SK-N-SH (cell line): ENCODE data around the gene TMEM94. TPM values are rescaled to one million over a fixed set of nuclear protein-coding genes. Genes with fewer than 3 reads are reported as not detected.

Experiments used
- CTCF ChIA-PET: fragments of 300-600, 350-600 bp; formaldehyde crosslinking; extraction: SDS; loops from one replicate; lab custom pipeline; 2021; lab: Yijun Ruan, JAX
- POLR2A ChIA-PET: fragments of 350-600 bp; sonication (Branson Sonifier 250); formaldehyde crosslinking; extraction: SDS; loops from one replicate; lab custom pipeline; 2020; ENCODE audit warnings: antibody characterized with exemption, inconsistent platforms; lab: Yijun Ruan, JAX
- DNase-seq: peaks from one replicate; pipeline ENCODE4 v3.0.0; 2012
- H2AFZ ChIP-seq: fragments of 200-600 bp; sonication (generic); 2 replicates; pipeline ENCODE4 v1.8.1; 2016; ENCODE audit warnings: antibody characterized with exemption, mild to moderate bottlenecking, low read depth
- H3F3A ChIP-seq: fragments of 200-600 bp; sonication (generic); replicated peaks from 2 replicates; pipeline ENCODE3; 2016; ENCODE audit warnings: antibody characterized with exemption, mild to moderate bottlenecking; ENCODE audit not compliant: insufficient read depth
- H3K27ac ChIP-seq, 2 experiments: fragments of 200-500 bp in 1 of 2; fragments of 200-600 bp in 1 of 2; sonication (Bioruptor generic) in 1 of 2; sonication (generic), shearing (Covaris generic) in 1 of 2; 2 replicates each; pipeline versions ENCODE4 v1.5.1 to v1.6.1; 2014 to 2016; ENCODE audit warnings: low read depth in 2 of 2, inconsistent platforms in 1 of 2, low read length in 1 of 2, mild to moderate bottlenecking in 1 of 2, mixed read lengths in 1 of 2
- H3K27me3 ChIP-seq: fragments of 200-600 bp; sonication (generic), shearing (Covaris generic); 2 replicates; pipeline ENCODE4 v1.6.1; 2016; ENCODE audit warnings: mixed run types; ENCODE audit not compliant: insufficient read depth
- H3K36me3 ChIP-seq, 2 experiments: fragments of 200-500 bp in 1 of 2; fragments of 200-600 bp in 1 of 2; sonication (Bioruptor generic) in 1 of 2; sonication (generic) in 1 of 2; replicated peaks in 1 of 2; 2 replicates each; pipeline versions ENCODE3 to v1.5.1; 2014 to 2016; ENCODE audit warnings: low read length in 1 of 2, mild to moderate bottlenecking in 1 of 2; ENCODE audit not compliant: insufficient read depth in 2 of 2, control insufficient read depth in 1 of 2
- H3K4me1 ChIP-seq, 2 experiments: fragments of 200-500 bp in 1 of 2; fragments of 200-600 bp in 1 of 2; sonication (Bioruptor generic) in 1 of 2; sonication (generic), shearing (Covaris generic) in 1 of 2; 2 replicates each; pipeline versions ENCODE4 v1.5.1 to v1.6.1; 2014 to 2016; ENCODE audit warnings: low read depth in 1 of 2, low read length in 1 of 2, mixed run types in 1 of 2; ENCODE audit not compliant: insufficient read depth in 2 of 2, control insufficient read depth in 1 of 2
- H3K4me2 ChIP-seq: fragments of 200-600 bp; sonication (generic), shearing (Covaris generic); 2 replicates; pipeline ENCODE4 v1.6.1; 2017; ENCODE audit warnings: mixed run types
- H3K4me3 ChIP-seq, 2 experiments: fragments of 200-500 bp in 1 of 2; fragments of 200-600 bp in 1 of 2; sonication (Bioruptor generic) in 1 of 2; sonication (generic), shearing (Covaris generic) in 1 of 2; 2 replicates each; pipeline versions ENCODE4 v1.5.1 to v1.8.1; 2014 to 2016; ENCODE audit warnings: low read depth in 2 of 2, inconsistent platforms in 1 of 2, low read length in 1 of 2, mild to moderate bottlenecking in 1 of 2, mixed read lengths in 1 of 2, moderate library complexity in 1 of 2
- H3K79me2 ChIP-seq: fragments of 200-600 bp; sonication (generic); 2 replicates; pipeline ENCODE4 v1.8.1; 2017; ENCODE audit warnings: mild to moderate bottlenecking; ENCODE audit not compliant: insufficient read depth
- H3K9ac ChIP-seq: fragments of 200-600 bp; sonication (generic); 2 replicates; pipeline ENCODE4 v1.6.1; 2017; ENCODE audit warnings: mixed run types
- H3K9me2 ChIP-seq: fragments of 200-600 bp; sonication (generic); 2 replicates; pipeline ENCODE4 v1.6.1; 2017; ENCODE audit warnings: mixed run types
- H3K9me3 ChIP-seq: fragments of 200-600 bp; sonication (generic); 2 replicates; pipeline ENCODE4 v1.6.1; 2017; ENCODE audit warnings: mixed run types, mild to moderate bottlenecking, moderate library complexity
- H4K20me1 ChIP-seq: fragments of 200-600 bp; sonication (generic); 2 replicates; pipeline ENCODE4 v1.6.1; 2017; ENCODE audit warnings: mild to moderate bottlenecking, mixed run types; ENCODE audit not compliant: insufficient read depth
- CTCF ChIP-seq: fragments of 200-600 bp; sonication (generic); IDR thresholded peaks from 2 replicates; pipeline ENCODE4 v1.6.1; 2017; ENCODE audit warnings: antibody characterized with exemption, mild to moderate bottlenecking, moderate library complexity
- ELF1 ChIP-seq: IDR thresholded peaks from 2 replicates; pipeline ENCODE4 v1.4.0; 2012
- EP300 ChIP-seq, 2 experiments: IDR thresholded peaks; 2 replicates each; pipeline versions ENCODE4 v1.4.0 to v1.6.1; 2012; ENCODE audit warnings: borderline replicate concordance in 1 of 2, low read depth in 1 of 2, low read length in 1 of 2
- EZH2phosphoT487 ChIP-seq: fragments of 200-600 bp; sonication (generic); IDR thresholded peaks from 2 replicates; pipeline ENCODE4 v1.6.1; 2017; ENCODE audit warnings: low read depth, mixed run types, mild to moderate bottlenecking, antibody characterized with exemption, moderate library complexity, borderline replicate concordance
- FOSL2 ChIP-seq: IDR thresholded peaks from 2 replicates; pipeline ENCODE4 v1.4.0; 2012; ENCODE audit warnings: low read depth, mild to moderate bottlenecking, moderate library complexity, borderline replicate concordance
- GABPA ChIP-seq: IDR thresholded peaks from 2 replicates; pipeline ENCODE4 v1.4.0; 2012; ENCODE audit warnings: low read depth, mild to moderate bottlenecking
- GATA2 ChIP-seq: sonication (generic); formaldehyde crosslinking; IDR thresholded peaks from 2 replicates; pipeline ENCODE4 v1.5.0; 2020; ENCODE audit warnings: mild to moderate bottlenecking, missing genetic modification reagents
- IRF3 ChIP-seq: fragments of 150-350 bp; IDR thresholded peaks from 2 replicates; pipeline ENCODE4 v1.6.1; 2016; ENCODE audit warnings: mild to moderate bottlenecking, low read depth, low read length
- JUND ChIP-seq: IDR thresholded peaks from 2 replicates; pipeline ENCODE4 v1.4.0; 2012
- MAX ChIP-seq: IDR thresholded peaks from 2 replicates; pipeline ENCODE4 v1.4.0; 2012; ENCODE audit warnings: low read depth
- MXI1 ChIP-seq: IDR thresholded peaks from 2 replicates; pipeline ENCODE4 v1.6.1; 2012; ENCODE audit warnings: mild to moderate bottlenecking, low read depth, low read length, improper control_type of control experiment
- POLR2AphosphoS5 ChIP-seq: IDR thresholded peaks from 2 replicates; pipeline ENCODE4 v1.6.1; 2012; ENCODE audit warnings: low read depth, low read length
- RAD21 ChIP-seq: IDR thresholded peaks from 2 replicates; pipeline ENCODE4 v1.6.1; 2012; ENCODE audit warnings: mild to moderate bottlenecking, low read length
- REST ChIP-seq: IDR thresholded peaks from 2 replicates; pipeline ENCODE4 v1.6.1; 2012; ENCODE audit warnings: mild to moderate bottlenecking, low read depth, low read length, moderate library complexity
- RXRA ChIP-seq: IDR thresholded peaks from 2 replicates; pipeline ENCODE4 v1.4.0; 2012; ENCODE audit warnings: low read depth, mild to moderate bottlenecking, borderline replicate concordance
- SMC3 ChIP-seq: IDR thresholded peaks from 2 replicates; pipeline ENCODE4 v1.6.1; 2012; ENCODE audit warnings: low read depth, low read length, improper control_type of control experiment
- TCF12 ChIP-seq: IDR thresholded peaks from 2 replicates; pipeline ENCODE4 v1.4.0; 2012
- ZBTB33 ChIP-seq: IDR thresholded peaks from 2 replicates; pipeline ENCODE4 v1.4.0; 2012; ENCODE audit warnings: low read depth, borderline replicate concordance
- WGBS: methylation state at CpG from one replicate; pipeline ENCODE4 v1.1.6; 2017; ENCODE audit warnings: low lambda C conversion rate; 5-methylcytosine and 5-hydroxymethylcytosine counted together
- polyA plus RNA-seq, 3 experiments: library from polyadenylated mRNA; depleted of rRNA; stranded (reverse); fragments of >200 nt; gene quantifications; 2 replicates each; pipeline ENCODE4 v1.2.3, GENCODE V29; 2012

The TMEM94 gene
- polyA plus RNA-seq, 1 of the 3 experiments (the other 2 are of a cell fraction) = 89.9 TPM

GRCh38 chr17:75511270-75511609 lies 54.8 kb downstream of the TMEM94 start:
- POLR2A ChIA-PET = no interaction called here
- no peaks in the 10 kb centered on the region for H3F3A ChIP-seq
- no peaks in the 10 kb centered on the region for H3K27me3 ChIP-seq
- peaks cover 0 to 17% of the 10 kb centered on the region in 2 experiments for H3K36me3 ChIP-seq
- no peak overlapping the region for H3K4me3 ChIP-seq
- no peak for DNase-seq
- CTCF ChIA-PET = interaction anchor here (0.7 to 2.1 kb wide), 5 partner anchors 9 to 222 kb away, joined by 3 to 9 read pairs (median 3); partner anchors contain the start of genes SLC25A19 and SMIM5
- H3K4me1 ChIP-seq = peaks cover 6 to 28% of the 10 kb centered on the region in 2 experiments; a peak in 1 of 4 replicates
- WGBS = 96% methylated on average over 4 of the region's 4 CpGs
- H2AFZ ChIP-seq = no peak overlapping the region
- no peak overlapping the region for H3K27ac ChIP-seq
- H3K9ac ChIP-seq = no peak overlapping the region
- TF ChIP-seq MAX = no peak
- TF ChIP-seq POLR2AphosphoS5 = no peak
- TF ChIP-seq EZH2phosphoT487 = no peak
- no peak for TF ChIP-seq GABPA
- TF ChIP-seq TCF12 = no peak
- no peak for TF ChIP-seq GATA2 (CRISPR knock-in tag)
- no peak for TF ChIP-seq EP300 (IDR thresholded peaks at IDR 0.05; ENCODE audit: borderline replicate concordance in 1 of 2, low read depth in 1 of 2, low read length in 1 of 2)
- no peak for TF ChIP-seq RXRA
- TF ChIP-seq CTCF = no peak
- no peak for TF ChIP-seq SMC3
- no peak for TF ChIP-seq ELF1
- TF ChIP-seq REST = no peak
- no peak for TF ChIP-seq ZBTB33
- TF ChIP-seq RAD21 = no peak
- TF ChIP-seq IRF3 = no peak
- TF ChIP-seq FOSL2 = no peak
- no peak for TF ChIP-seq MXI1
- no peak for TF ChIP-seq JUND
- H3K9me3 ChIP-seq = no peaks in the 10 kb centered on the region
- H3K4me2 ChIP-seq = no peak overlapping the region
- H4K20me1 ChIP-seq = peaks cover 44% of the 10 kb centered on the region
- peaks cover 24% of the 10 kb centered on the region; the same call in 1 of the 2 replicates for H3K79me2 ChIP-seq
- H3K9me2 ChIP-seq = no peaks in the 10 kb centered on the region
